Chondrocyte (in vitro differentiated cells): Measurements from ENCODE around the gene ARID4A. TPM values are rescaled to one million over a fixed set of nuclear protein-coding genes. Genes with fewer than 3 reads are reported as not detected.
A peak's percentile ranks its signal among the peaks of the same experiment; 100 is the strongest.

Source experiments
- DNase-seq: peaks from one replicate; pipeline ENCODE4 v3.0.0; 2021; ENCODE audit warnings: mixed read lengths, low spot score
- H3K27ac Mint-ChIP-seq: one replicate; pipeline ENCODE4 v1.8.0; 2021; ENCODE audit warnings: mild to moderate bottlenecking, moderate library complexity, mixed read lengths; ENCODE audit not compliant: unreplicated experiment
- H3K27me3 Mint-ChIP-seq: 2 replicates; pipeline ENCODE4 v1.8.0; 2021; ENCODE audit warnings: low read depth, mixed read lengths
- H3K36me3 Mint-ChIP-seq: 2 replicates; pipeline ENCODE4 v1.8.0; 2021; ENCODE audit warnings: low read depth, mixed read lengths
- H3K4me1 Mint-ChIP-seq: 2 replicates; pipeline ENCODE4 v1.8.0; 2021; ENCODE audit warnings: low read depth, mild to moderate bottlenecking, mixed read lengths
- H3K4me3 Mint-ChIP-seq: one replicate; pipeline ENCODE4 v1.8.0; 2021; ENCODE audit warnings: mild to moderate bottlenecking, moderate library complexity, mixed read lengths; ENCODE audit not compliant: unreplicated experiment
- H3K9me3 Mint-ChIP-seq: 2 replicates; pipeline ENCODE4 v1.8.0; 2021; ENCODE audit warnings: low read depth, mixed read lengths
- total RNA-seq: library from RNA; stranded (reverse); gene quantifications from 3 replicates; pipeline ENCODE4 v1.2.1, GENCODE V29; 2021
- TF ChIP-seq, protein P1 (sequence below): fragments of 200-600 bp; sonication (generic); IDR thresholded peaks from 2 replicates; pipeline ENCODE4 v1.5.0; 2021; ENCODE audit warnings: antibody characterized with exemption, mild to moderate bottlenecking, moderate library complexity

Gene ARID4A
- total RNA-seq, 1 donor from 2014 or later = 14.0 TPM

DNA sequence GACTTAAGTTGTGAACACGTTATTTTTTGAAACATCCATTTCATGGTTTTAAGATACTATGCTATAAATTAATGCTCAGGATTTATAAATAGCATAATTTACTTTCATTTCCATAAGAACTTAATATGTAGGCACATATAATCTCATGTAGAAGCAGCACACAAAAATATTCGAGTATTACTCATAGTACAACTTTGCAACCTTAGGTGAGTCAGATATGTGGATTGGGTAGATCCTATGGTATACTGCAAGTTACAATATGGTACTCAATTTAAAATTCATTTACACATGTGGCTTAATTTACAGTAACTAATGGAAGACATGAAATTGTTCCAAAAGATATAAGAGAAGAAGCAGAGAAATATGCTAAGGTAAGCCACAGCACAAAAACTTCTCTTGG is 27.7 kb upstream of the ARID4A start:
- DNase-seq = no peak
- H3K27me3 Mint-ChIP-seq = no peaks in the 10 kb centered on the region

DNA sequence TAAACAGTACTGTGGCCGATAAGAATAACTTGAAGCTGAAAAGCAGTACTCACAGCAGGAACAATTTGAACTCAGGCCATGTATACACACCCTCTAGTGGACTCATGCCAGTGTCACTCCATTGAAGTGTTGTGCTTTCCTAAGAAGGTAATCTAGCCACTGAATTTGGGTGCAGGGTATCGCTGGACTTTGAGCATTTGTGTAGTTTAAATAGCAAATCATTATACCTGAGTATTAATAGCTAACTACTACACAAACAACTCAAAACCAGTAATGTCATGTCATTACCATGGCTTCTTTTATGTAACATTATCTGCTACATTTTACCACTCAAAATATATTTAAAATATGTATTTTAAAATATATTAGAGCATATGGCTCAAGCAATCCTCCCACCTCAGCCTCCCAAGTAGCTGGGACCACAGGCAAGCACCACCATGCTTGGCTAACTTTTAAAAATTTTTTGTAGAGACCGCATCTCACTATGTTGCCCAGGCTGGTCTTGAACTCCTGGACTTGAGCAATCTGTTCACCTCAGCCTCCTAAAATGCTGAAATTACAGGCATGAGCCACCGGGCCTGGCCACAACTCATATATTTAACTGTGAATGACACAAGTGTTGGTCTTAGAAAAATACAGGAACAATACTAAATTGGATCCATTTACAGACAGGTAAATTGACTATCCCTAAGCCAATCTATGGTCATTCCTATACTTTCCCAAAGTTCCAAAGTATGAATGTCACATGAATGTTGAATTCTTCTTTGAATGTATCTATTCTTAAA is 25.6 kb upstream of the ARID4A start:
- Mint-ChIP-seq H3K4me3 (no peak overlapping the region), H3K4me1 (peaks cover 47% of the 10 kb centered on the region), H3K27ac (peak overlapping the region; percentile 57), H3K9me3 (no peaks in the 10 kb centered on the region), H3K36me3 (peaks cover 18% of the 10 kb centered on the region), H3K27me3 (no peaks in the 10 kb centered on the region)
- TF ChIP-seq, protein P1, sequence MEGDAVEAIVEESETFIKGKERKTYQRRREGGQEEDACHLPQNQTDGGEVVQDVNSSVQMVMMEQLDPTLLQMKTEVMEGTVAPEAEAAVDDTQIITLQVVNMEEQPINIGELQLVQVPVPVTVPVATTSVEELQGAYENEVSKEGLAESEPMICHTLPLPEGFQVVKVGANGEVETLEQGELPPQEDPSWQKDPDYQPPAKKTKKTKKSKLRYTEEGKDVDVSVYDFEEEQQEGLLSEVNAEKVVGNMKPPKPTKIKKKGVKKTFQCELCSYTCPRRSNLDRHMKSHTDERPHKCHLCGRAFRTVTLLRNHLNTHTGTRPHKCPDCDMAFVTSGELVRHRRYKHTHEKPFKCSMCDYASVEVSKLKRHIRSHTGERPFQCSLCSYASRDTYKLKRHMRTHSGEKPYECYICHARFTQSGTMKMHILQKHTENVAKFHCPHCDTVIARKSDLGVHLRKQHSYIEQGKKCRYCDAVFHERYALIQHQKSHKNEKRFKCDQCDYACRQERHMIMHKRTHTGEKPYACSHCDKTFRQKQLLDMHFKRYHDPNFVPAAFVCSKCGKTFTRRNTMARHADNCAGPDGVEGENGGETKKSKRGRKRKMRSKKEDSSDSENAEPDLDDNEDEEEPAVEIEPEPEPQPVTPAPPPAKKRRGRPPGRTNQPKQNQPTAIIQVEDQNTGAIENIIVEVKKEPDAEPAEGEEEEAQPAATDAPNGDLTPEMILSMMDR = peak; percentile 54
- DNase-seq = no peak

More for the DNA sequence above, 27.7 kb upstream of the ARID4A start:
- Mint-ChIP-seq H3K4me3 (no peak overlapping the region), H3K9me3 (no peaks in the 10 kb centered on the region), H3K4me1 (peaks cover 34% of the 10 kb centered on the region), H3K27ac (peak overlapping the region; percentile 5), H3K36me3 (peaks cover 24% of the 10 kb centered on the region)
- TF ChIP-seq, protein P1 = no peak

GRCh38 chr14:58274881-58275280 is 23.5 kb upstream of the ARID4A start:
- Mint-ChIP-seq H3K9me3 (no peaks in the 10 kb centered on the region), H3K36me3 (peaks cover 18% of the 10 kb centered on the region), H3K4me3 (no peak overlapping the region), H3K27me3 (no peaks in the 10 kb centered on the region), H3K27ac (peak overlapping the region; percentile 80), H3K4me1 (peaks cover 48% of the 10 kb centered on the region)
- TF ChIP-seq, protein P1 = no peak
- DNase-seq = no peak

DNA sequence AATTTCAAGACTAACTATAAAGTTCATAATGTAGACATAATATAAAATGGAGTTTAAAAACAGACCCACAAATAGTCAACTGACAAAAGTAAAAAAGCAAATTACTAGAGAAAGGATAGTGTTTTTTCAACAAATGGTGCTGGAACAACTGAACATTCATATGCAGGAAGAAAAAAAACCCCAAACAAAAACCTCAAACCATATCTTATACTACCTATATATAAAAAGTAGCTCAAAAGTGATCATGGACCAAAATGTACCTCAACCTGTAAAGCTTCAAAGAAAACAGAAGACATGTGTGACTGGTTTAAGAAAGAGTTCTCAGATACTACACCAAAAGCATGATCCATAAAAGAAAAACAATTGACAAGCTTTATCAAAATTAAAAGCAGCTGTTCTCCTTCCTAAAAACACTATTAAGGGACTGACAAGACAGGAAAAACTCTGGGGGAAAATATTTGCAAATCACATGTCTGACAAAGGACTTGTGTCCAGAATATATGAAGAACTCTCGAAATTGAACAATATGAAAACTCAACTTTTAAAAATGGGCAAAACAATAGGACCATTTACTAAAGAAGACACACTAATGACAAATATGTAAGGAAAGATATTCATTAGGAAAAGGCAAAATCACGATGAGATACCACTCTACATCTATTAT is 22.7 kb upstream of the ARID4A start:
- peaks cover 51% of the 10 kb centered on the region for H3K4me1 Mint-ChIP-seq
- no peaks in the 10 kb centered on the region for H3K27me3 Mint-ChIP-seq
- H3K27ac Mint-ChIP-seq = peak overlapping the region; percentile 80
- TF ChIP-seq, protein P1 = no peak
- H3K36me3 Mint-ChIP-seq = peaks cover 14% of the 10 kb centered on the region
- no peak overlapping the region for H3K4me3 Mint-ChIP-seq
- DNase-seq = no peak
- no peaks in the 10 kb centered on the region for H3K9me3 Mint-ChIP-seq

DNA sequence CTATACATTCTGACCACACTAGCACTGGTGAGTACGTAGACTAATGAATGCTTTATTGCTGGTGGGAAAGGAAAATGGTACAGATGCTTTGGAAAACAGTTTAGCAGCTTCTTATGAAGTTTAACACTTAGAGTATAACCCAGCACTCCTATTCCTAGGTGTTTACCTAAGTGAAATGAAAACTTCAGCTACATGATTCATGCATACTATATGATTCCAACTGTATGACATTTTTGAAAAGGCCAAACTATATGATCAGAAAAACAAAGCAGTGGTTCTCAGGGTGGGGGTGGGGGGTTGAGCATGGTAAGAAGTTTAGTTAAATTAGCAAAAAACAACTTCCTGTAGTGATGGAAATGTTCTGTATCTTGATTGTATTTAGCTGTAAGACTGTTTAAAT is 22.1 kb upstream of the ARID4A start:
- Mint-ChIP-seq H3K9me3 (no peaks in the 10 kb centered on the region), H3K27ac (peak overlapping the region; percentile 80), H3K4me3 (no peak overlapping the region), H3K27me3 (no peaks in the 10 kb centered on the region), H3K36me3 (peaks cover 10% of the 10 kb centered on the region), H3K4me1 (peaks cover 52% of the 10 kb centered on the region)
- TF ChIP-seq, protein P1 = no peak
- no peak for DNase-seq
